Fibroblast of skin of right biceps (primary cell): ENCODE measurements around the gene THOP1.
A peak's percentile ranks its signal among the peaks of the same experiment; 100 is the strongest.

Source experiments
- DNase-seq: peaks from one replicate; pipeline ENCODE4 v3.0.0-alpha.2; 2013

THOP1 gene

GRCh38 chr19:2817237-2817829 lies 32.0 kb downstream of the THOP1 start:
- DNase-seq = peak; percentile 7

GRCh38 chr19:2819540-2820111 lies 34.3 kb downstream of the THOP1 start, which contains the start of gene ZNF554:
TSS of gene ZNF554 (plus strand) at chr19:2819868. CDS start at chr19:2820072, 204 bp downstream.
- peak; percentile 93 for DNase-seq

- no peak for DNase-seq
Measured at GRCh38 chr19:2820112-2820702, 34.9 kb downstream of the THOP1 start.

GRCh38 chr19:2822846-2823245 lies 37.5 kb downstream of the THOP1 start:
- no peak for DNase-seq

- no peak for DNase-seq
Measured at GRCh38 chr19:2823646-2824045, 38.3 kb downstream of the THOP1 start.

GRCh38 chr19:2824129-2824528 lies 38.8 kb downstream of the THOP1 start:
- no peak for DNase-seq

- DNase-seq = no peak
Measured at GRCh38 chr19:2827022-2827421, 41.7 kb downstream of the THOP1 start.

- no peak for DNase-seq
Measured at GRCh38 chr19:2827840-2828489, 42.7 kb downstream of the THOP1 start.

GRCh38 chr19:2834294-2834871 lies 49.1 kb downstream of the THOP1 start:
- no peak for DNase-seq

GRCh38 chr19:2837430-2837829 lies 52.1 kb downstream of the THOP1 start:
- DNase-seq = no peak

- DNase-seq = peak; percentile 99
Measured at GRCh38 chr19:2840794-2841791, 55.8 kb downstream of the THOP1 start, which contains the start of gene ZNF555. TSS of gene ZNF555 (plus strand) at chr19:2841475. CDS start at chr19:2841573, 98 bp downstream.

GRCh38 chr19:2841855-2842574 lies 56.7 kb downstream of the THOP1 start:
- no peak for DNase-seq

- no peak for DNase-seq
Measured at GRCh38 chr19:2845107-2845506, 59.8 kb downstream of the THOP1 start.

GRCh38 chr19:2846180-2846894 lies 61.0 kb downstream of the THOP1 start:
- no peak for DNase-seq

GRCh38 chr19:2847507-2847906 lies 62.2 kb downstream of the THOP1 start:
- no peak for DNase-seq

GRCh38 chr19:2848616-2849015 lies 63.3 kb downstream of the THOP1 start:
- DNase-seq = peak; percentile 18

- no peak for DNase-seq
Measured at GRCh38 chr19:2850256-2850925, 65.1 kb downstream of the THOP1 start.

- no peak for DNase-seq
Measured at GRCh38 chr19:2852598-2852997, 67.3 kb downstream of the THOP1 start.

- no peak for DNase-seq
Measured at GRCh38 chr19:2853015-2853606, 67.8 kb downstream of the THOP1 start.

- no peak for DNase-seq
Measured at GRCh38 chr19:2854849-2855248, 69.5 kb downstream of the THOP1 start.
